ENCODE results near the gene NISCH. TPM values are rescaled to one million over a fixed set of nuclear protein-coding genes. Genes with fewer than 3 reads are reported as not detected.

NISCH gene
- total and polyA plus RNA-seq, 2 of the 8 experiments (the other 6 are each of a cell fraction or from before 2014, with no cell fraction given), result 71.2 to 71.9 TPM

Other genes starting within 250 kb of the NISCH start
- not detected in 2 replicates for gene TLR9, start 230.0 kb upstream of the NISCH start, total RNA-seq (2021; fragmentation: NEBNext Ultra II Directional; extraction: Animal tissue kit (Norgen Biotek cat#: 25700))
- gene TLR9, start 230.0 kb upstream of the NISCH start, polyA plus RNA-seq (2011; rRNA removed), result 0.05 and 0.06 TPM in 2 replicates
- 62.6 and 65.2 TPM in 2 replicates for gene TWF2, start 216.4 kb upstream of the NISCH start, total RNA-seq (2021; fragmentation: NEBNext Ultra II Directional; extraction: Animal tissue kit (Norgen Biotek cat#: 25700))
- gene TWF2, start 216.4 kb upstream of the NISCH start, polyA plus RNA-seq (2011; rRNA removed), result 90.4 and 135 TPM in 2 replicates
- 5.2 and 5.4 TPM in 2 replicates for gene PPM1M, start 209.8 kb upstream of the NISCH start, total RNA-seq (2021; fragmentation: NEBNext Ultra II Directional; extraction: Animal tissue kit (Norgen Biotek cat#: 25700))
- gene PPM1M, start 209.8 kb upstream of the NISCH start, polyA plus RNA-seq (2011; rRNA removed), result 5.1 and 6.3 TPM in 2 replicates
- 77.2 and 82.7 TPM in 2 replicates for gene WDR82, start 177.0 kb upstream of the NISCH start, total RNA-seq (2021; fragmentation: NEBNext Ultra II Directional; extraction: Animal tissue kit (Norgen Biotek cat#: 25700))
- 25.8 and 33.5 TPM in 2 replicates for gene WDR82, start 177.0 kb upstream of the NISCH start, polyA plus RNA-seq (2011; rRNA removed)
- gene GLYCTK, start 167.8 kb upstream of the NISCH start, total RNA-seq (2021; fragmentation: NEBNext Ultra II Directional; extraction: Animal tissue kit (Norgen Biotek cat#: 25700)), result 3.5 and 4.2 TPM in 2 replicates
- gene GLYCTK, start 167.8 kb upstream of the NISCH start, polyA plus RNA-seq (2011; rRNA removed), result 8.7 and 11.1 TPM in 2 replicates
- 0.63 and 1.5 TPM in 2 replicates for gene DNAH1, start 139.3 kb upstream of the NISCH start, total RNA-seq (2021; fragmentation: NEBNext Ultra II Directional; extraction: Animal tissue kit (Norgen Biotek cat#: 25700))
- gene DNAH1, start 139.3 kb upstream of the NISCH start, polyA plus RNA-seq (2011; rRNA removed), result 1.0 and 1.9 TPM in 2 replicates
- gene BAP1, start 45.6 kb upstream of the NISCH start, total RNA-seq (2021; fragmentation: NEBNext Ultra II Directional; extraction: Animal tissue kit (Norgen Biotek cat#: 25700)), result 72.9 and 80.3 TPM in 2 replicates
- gene BAP1, start 45.6 kb upstream of the NISCH start, polyA plus RNA-seq (2011; rRNA removed), result 64.9 and 79.5 TPM in 2 replicates
- 9.5 and 12.0 TPM in 2 replicates for gene PHF7, start 44.9 kb upstream of the NISCH start, total RNA-seq (2021; fragmentation: NEBNext Ultra II Directional; extraction: Animal tissue kit (Norgen Biotek cat#: 25700))
- gene PHF7, start 44.9 kb upstream of the NISCH start, polyA plus RNA-seq (2011; rRNA removed), result 6.3 and 6.7 TPM in 2 replicates
- gene SEMA3G, start 10.5 kb upstream of the NISCH start, total RNA-seq (2021; fragmentation: NEBNext Ultra II Directional; extraction: Animal tissue kit (Norgen Biotek cat#: 25700)), result 1.5 TPM in 2 replicates
- gene SEMA3G, start 10.5 kb upstream of the NISCH start, polyA plus RNA-seq (2011; rRNA removed), result 0.95 and 2.4 TPM in 2 replicates
- 5.8 and 9.5 TPM in 2 replicates for gene TNNC1, start 1.6 kb upstream of the NISCH start, total RNA-seq (2021; fragmentation: NEBNext Ultra II Directional; extraction: Animal tissue kit (Norgen Biotek cat#: 25700))
- gene TNNC1, start 1.6 kb upstream of the NISCH start, polyA plus RNA-seq (2011; rRNA removed), result 16.4 and 18.5 TPM in 2 replicates
- 1.8 and 1.9 TPM in 2 replicates for gene STAB1, start 39.7 kb downstream of the NISCH start, total RNA-seq (2021; fragmentation: NEBNext Ultra II Directional; extraction: Animal tissue kit (Norgen Biotek cat#: 25700))
- 1.0 and 1.3 TPM in 2 replicates for gene STAB1, start 39.7 kb downstream of the NISCH start, polyA plus RNA-seq (2011; rRNA removed)
- gene NT5DC2, start 78.3 kb downstream of the NISCH start, total RNA-seq (2021; fragmentation: NEBNext Ultra II Directional; extraction: Animal tissue kit (Norgen Biotek cat#: 25700)), result 331 and 367 TPM in 2 replicates
- 477 and 618 TPM in 2 replicates for gene NT5DC2, start 78.3 kb downstream of the NISCH start, polyA plus RNA-seq (2011; rRNA removed)
- gene UQCC5, start 81.0 kb downstream of the NISCH start, total RNA-seq (2021; fragmentation: NEBNext Ultra II Directional; extraction: Animal tissue kit (Norgen Biotek cat#: 25700)), result 37.7 and 39.3 TPM in 2 replicates
- 35.0 and 45.0 TPM in 2 replicates for gene UQCC5, start 81.0 kb downstream of the NISCH start, polyA plus RNA-seq (2011; rRNA removed)
- gene PBRM1, start 230.3 kb downstream of the NISCH start, total RNA-seq (2021; fragmentation: NEBNext Ultra II Directional; extraction: Animal tissue kit (Norgen Biotek cat#: 25700)), result 65.8 and 65.9 TPM in 2 replicates
- 17.0 and 19.3 TPM in 2 replicates for gene PBRM1, start 230.3 kb downstream of the NISCH start, polyA plus RNA-seq (2011; rRNA removed)
- gene GNL3, start 230.4 kb downstream of the NISCH start, total RNA-seq (2021; fragmentation: NEBNext Ultra II Directional; extraction: Animal tissue kit (Norgen Biotek cat#: 25700)), result 174 and 184 TPM in 2 replicates
- gene GNL3, start 230.4 kb downstream of the NISCH start, polyA plus RNA-seq (2011; rRNA removed), result 35.7 and 45.5 TPM in 2 replicates

All from H1 (cell line).